Right lung (tissue), 5 donors: ENCODE measurements around the gene VEGFA. TPM values are rescaled to one million over a fixed set of nuclear protein-coding genes. Genes with fewer than 3 reads are reported as not detected.

ENCODE experiments used
- DNase-seq, 2 donors: peaks; one replicate each; pipeline ENCODE4 v3.0.0-alpha.2; 2013
- polyA plus RNA-seq, 5 donors: library from polyadenylated mRNA; unstranded; fragments of 120-200 nt; gene quantifications; one replicate each; pipeline versions ENCODE4 v1.2.1 to v1.2.3, GENCODE V29; 2013; ENCODE audit warnings: inconsistent platforms in 1 of 5, low replicate concordance in 1 of 5; ENCODE audit not compliant: insufficient read length in 5 of 5, insufficient read depth in 1 of 5

VEGFA gene
- polyA plus RNA-seq, 5 donors, result 215 to 361 (median 293) TPM

- no peak for DNase-seq
These were observed 30.9 kb downstream of the VEGFA start for GRCh38 chr6:43800746-43801494.

GRCh38 chr6:43801495-43802181, 31.6 kb downstream of the VEGFA start:
- no peak for DNase-seq

- DNase-seq, result peak in 1 of 2 donors; percentile 41
These were observed 33.2 kb downstream of the VEGFA start for GRCh38 chr6:43803055-43803782.

- no peak for DNase-seq
These were observed 34.0 kb downstream of the VEGFA start for GRCh38 chr6:43803783-43804549.

- DNase-seq, result no peak
These were observed 34.7 kb downstream of the VEGFA start for GRCh38 chr6:43804550-43805223.

GRCh38 chr6:43805699-43806042, 35.7 kb downstream of the VEGFA start:
- no peak for DNase-seq

GRCh38 chr6:43806043-43806757, 36.2 kb downstream of the VEGFA start:
- no peak for DNase-seq

- DNase-seq, result no peak
These were observed 36.8 kb downstream of the VEGFA start for GRCh38 chr6:43806758-43807227.

- DNase-seq, result peak; percentile 80 to 86
These were observed 37.4 kb downstream of the VEGFA start for GRCh38 chr6:43807228-43808061.

- DNase-seq, result no peak
These were observed 38.4 kb downstream of the VEGFA start for GRCh38 chr6:43808412-43808811.

- DNase-seq, result no peak
These were observed 39.6 kb downstream of the VEGFA start for GRCh38 chr6:43809417-43810305.

- no peak for DNase-seq
These were observed 41.1 kb downstream of the VEGFA start for GRCh38 chr6:43810965-43811732.

- no peak for DNase-seq
These were observed 41.7 kb downstream of the VEGFA start for GRCh38 chr6:43811733-43812099.

- DNase-seq, result no peak
These were observed 43.0 kb downstream of the VEGFA start for GRCh38 chr6:43812850-43813578.

- no peak for DNase-seq
These were observed 44.1 kb downstream of the VEGFA start for GRCh38 chr6:43814111-43814510.

GRCh38 chr6:43814865-43815264, 44.9 kb downstream of the VEGFA start:
- no peak for DNase-seq

GRCh38 chr6:43817192-43817591, 47.2 kb downstream of the VEGFA start:
- DNase-seq, result no peak
